ENCODE data around the gene KIF1A.

Gene KIF1A

DNA sequence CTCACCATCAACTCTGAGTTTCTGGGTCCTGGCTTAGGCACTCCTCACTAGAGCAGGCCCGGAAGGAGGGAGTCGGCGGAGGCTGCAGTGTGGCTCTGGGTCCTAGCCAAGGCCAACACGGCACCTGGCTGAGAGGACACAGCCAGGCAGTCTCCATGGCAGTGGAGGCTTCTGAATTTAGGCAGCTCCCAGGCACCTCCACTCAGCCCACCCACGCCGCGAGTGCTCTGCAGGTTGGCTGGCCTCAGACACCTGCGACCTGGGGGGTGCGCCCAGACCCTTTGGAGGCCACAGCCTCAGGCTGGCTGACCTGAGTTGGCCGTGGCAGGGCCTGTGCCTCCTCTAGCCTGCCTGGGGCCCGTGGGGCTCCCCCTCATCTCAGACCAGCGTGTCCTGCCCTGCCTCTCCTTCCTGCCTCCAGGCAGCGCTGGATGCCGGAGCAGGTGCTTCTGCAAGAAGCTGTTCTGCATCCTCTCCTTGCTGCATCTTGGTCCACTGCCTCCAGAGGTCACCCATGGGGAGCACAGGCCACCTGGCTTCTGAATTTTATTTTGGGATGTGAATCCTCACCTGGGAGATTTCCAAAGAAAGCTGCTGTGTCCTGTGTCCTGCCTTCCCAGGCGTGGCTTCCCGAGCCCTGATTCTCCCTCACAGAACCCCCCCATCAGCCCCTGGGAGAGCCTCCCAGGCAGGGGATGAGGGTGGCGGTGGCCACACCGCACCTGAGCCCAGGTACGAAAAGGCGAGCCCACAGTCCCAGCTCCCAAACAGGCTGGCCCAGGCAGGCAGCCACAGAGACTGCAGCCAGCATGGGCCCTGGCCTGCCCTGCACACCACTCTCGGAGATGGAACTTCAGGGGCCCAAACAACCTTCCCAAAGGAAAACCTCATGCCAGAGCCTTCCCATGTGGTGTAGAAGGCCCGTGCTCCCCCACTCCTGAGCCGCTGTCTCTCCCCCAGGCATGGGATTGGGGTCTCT lies 105.0 kb downstream of the KIF1A start:
- TF ChIP-seq, protein P1, sequence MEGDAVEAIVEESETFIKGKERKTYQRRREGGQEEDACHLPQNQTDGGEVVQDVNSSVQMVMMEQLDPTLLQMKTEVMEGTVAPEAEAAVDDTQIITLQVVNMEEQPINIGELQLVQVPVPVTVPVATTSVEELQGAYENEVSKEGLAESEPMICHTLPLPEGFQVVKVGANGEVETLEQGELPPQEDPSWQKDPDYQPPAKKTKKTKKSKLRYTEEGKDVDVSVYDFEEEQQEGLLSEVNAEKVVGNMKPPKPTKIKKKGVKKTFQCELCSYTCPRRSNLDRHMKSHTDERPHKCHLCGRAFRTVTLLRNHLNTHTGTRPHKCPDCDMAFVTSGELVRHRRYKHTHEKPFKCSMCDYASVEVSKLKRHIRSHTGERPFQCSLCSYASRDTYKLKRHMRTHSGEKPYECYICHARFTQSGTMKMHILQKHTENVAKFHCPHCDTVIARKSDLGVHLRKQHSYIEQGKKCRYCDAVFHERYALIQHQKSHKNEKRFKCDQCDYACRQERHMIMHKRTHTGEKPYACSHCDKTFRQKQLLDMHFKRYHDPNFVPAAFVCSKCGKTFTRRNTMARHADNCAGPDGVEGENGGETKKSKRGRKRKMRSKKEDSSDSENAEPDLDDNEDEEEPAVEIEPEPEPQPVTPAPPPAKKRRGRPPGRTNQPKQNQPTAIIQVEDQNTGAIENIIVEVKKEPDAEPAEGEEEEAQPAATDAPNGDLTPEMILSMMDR (conservative IDR thresholded peaks at IDR 0.05; ENCODE audit: low read depth, low read length) = no peak
- no peak overlapping the region for H3K4me3 ChIP-seq (ENCODE audit: low read length)
- DNase-seq (ENCODE audit: low read depth) = no peak

- DNase-seq (ENCODE audit: low read depth) = no peak
- H3K4me3 ChIP-seq (ENCODE audit: low read length) = no peak overlapping the region
- TF ChIP-seq, protein P1 (conservative IDR thresholded peaks at IDR 0.05; ENCODE audit: low read depth, low read length) = no peak
Measured at GRCh38 chr2:240713928-240714746, 105.9 kb downstream of the KIF1A start.

DNA sequence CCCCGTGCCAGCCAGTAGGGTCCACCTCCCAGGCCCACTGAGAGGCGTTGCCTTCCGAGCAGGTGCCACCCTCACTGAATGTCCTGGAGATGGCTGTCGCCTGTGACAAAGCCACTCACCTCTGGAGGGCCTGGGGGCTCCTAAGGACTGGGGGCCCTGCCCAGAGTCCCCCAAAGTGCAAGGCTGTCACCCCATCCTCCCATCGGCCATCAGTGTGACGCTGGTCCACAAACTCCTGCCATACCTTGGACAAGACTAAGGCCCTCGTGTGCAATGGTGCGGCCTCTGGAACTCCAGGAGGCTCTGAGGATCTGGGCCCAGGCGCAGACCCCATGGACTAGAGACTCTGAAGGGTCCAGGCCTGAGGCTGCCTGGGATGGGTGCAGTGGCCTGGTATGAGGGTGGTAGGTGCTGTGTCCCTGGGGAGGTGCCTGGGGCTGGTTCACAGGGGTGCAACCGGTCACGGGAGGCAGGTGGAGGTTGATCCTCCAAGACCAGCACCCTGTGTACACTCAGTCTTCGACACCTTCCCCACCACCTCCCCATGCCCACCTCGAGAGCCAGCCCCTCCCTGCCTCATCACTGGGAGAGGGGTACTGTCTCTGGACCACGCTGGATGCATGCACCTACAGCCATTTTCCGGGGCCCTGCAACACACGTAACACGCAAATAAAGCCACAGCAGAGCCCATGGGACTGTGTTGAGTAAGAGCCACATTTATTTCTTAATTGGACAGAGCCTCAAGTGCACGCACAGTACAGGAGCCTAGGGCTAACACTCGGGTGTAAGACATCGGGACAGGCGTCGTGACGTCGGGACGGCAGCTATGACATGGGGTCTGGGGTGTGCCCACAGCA lies 106.7 kb downstream of the KIF1A start:
- TF ChIP-seq, protein P1 (conservative IDR thresholded peaks at IDR 0.05; ENCODE audit: low read depth, low read length) = no peak
- no peak overlapping the region for H3K4me3 ChIP-seq (ENCODE audit: low read length)

DNA sequence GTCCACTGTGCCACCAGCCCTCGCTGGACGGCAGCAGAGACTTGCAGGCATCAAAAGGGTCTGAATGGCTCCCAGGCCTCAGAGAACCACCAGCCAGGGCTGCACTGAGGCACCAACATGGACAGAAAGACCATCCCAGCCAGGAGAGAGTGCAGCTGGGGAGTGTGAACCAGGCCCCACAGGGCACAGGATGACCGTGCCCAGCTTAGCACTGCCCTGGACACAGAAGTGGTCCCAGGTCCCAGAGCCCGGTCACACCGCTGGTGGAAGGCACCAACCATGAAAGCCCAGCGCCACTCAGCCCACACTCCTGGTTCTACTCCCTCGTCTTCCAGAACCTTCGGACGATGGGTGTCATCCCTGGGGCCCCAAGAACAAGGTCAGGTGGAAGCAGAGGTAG lies 107.9 kb downstream of the KIF1A start:
- no peak for DNase-seq (ENCODE audit: low read depth)
- no peak overlapping the region for H3K4me3 ChIP-seq (ENCODE audit: low read length)
- TF ChIP-seq, protein P1 (conservative IDR thresholded peaks at IDR 0.05; ENCODE audit: low read depth, low read length) = no peak

More for the DNA sequence above, 106.7 kb downstream of the KIF1A start:
- DNase-seq (ENCODE audit: low read depth) = no peak

GRCh38 chr2:240711701-240712100 lies 108.3 kb downstream of the KIF1A start:
- DNase-seq (ENCODE audit: low read depth) = no peak
- H3K4me3 ChIP-seq (ENCODE audit: low read length) = no peak overlapping the region
- TF ChIP-seq, protein P1 (conservative IDR thresholded peaks at IDR 0.05; ENCODE audit: low read depth, low read length) = no peak

DNA sequence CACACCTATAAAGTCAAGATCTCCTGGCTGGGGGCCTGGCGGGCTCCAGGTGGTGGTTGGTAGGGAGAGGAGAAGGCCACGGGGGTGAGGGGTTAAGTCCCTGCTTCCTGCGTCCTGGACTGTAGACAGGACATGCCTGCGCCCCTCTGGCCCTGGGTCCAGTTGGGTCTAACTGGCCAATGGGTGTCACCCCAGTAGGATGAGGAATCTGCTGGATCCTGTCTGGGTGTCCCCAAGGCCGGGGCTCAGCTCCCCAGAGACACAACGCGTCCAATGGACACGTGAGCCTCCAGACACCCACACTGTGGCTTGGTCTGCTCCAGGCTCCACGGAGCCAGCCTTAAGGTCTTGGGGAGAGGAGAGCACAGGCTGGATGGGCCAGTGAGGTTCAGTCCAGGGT lies 108.7 kb downstream of the KIF1A start:
- H3K4me3 ChIP-seq (ENCODE audit: low read length) = no peak overlapping the region
- no peak for DNase-seq (ENCODE audit: low read depth)
- TF ChIP-seq, protein P1 (conservative IDR thresholded peaks at IDR 0.05; ENCODE audit: low read depth, low read length) = no peak
